ENCODE results near the gene DNAH11. TPM values are rescaled to one million over a fixed set of nuclear protein-coding genes. Genes with fewer than 3 reads are reported as not detected.

The DNAH11 gene
- total and polyA plus RNA-seq, 2 of the 8 experiments (the other 6 are each of a cell fraction or from before 2014, with no cell fraction given), result 1.8 to 4.9 TPM

DNA sequence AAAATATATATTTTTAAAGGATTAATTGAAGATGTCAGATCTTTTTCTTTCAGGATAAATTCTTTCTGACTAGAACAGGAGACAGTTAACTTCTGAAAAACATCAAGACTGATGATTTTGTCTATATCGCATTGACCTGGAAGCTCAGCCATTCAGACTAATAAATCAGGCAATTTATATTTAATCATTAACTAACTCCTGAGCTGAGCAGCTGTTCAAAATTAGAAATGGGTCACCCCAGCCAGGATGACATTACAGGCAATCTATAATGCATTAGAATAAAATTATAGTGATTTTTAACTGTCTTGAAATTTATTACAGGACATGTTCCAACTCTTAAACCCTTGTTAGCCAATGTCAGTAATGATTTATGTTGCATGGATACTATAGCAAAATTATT lies 263.0 kb downstream of the DNAH11 start:
- no peak overlapping the region for H3K27ac ChIP-seq (ENCODE audit: low read depth, low read length)
- no peak for FAIRE-seq

More for the DNA sequence above, 263.0 kb downstream of the DNAH11 start:
- H2BK120ac ChIP-seq (replicated peaks; ENCODE audit: low read depth, low read length), result no peak overlapping the region
- no peak overlapping the region for H3K23ac ChIP-seq (ENCODE audit: insufficient read length)
- no peaks in the 10 kb centered on the region for H3K9me3 ChIP-seq (ENCODE audit: insufficient read depth in 2 of 2, low read depth in 1 of 2, low read length in 1 of 2)
- H3K79me1 ChIP-seq (ENCODE audit: low read depth, low read length), result no peaks in the 10 kb centered on the region
- no peaks in the 10 kb centered on the region for H3K79me2 ChIP-seq (ENCODE audit: control insufficient read depth in 1 of 2, insufficient read depth in 2 of 2, low read length in 2 of 2)
- no peak overlapping the region for H2BK12ac ChIP-seq (ENCODE audit: low read depth, low read length)
- no peaks in the 10 kb centered on the region for H3K27me3 ChIP-seq (replicated peaks in 1 of 4; ENCODE audit: control insufficient read depth in 3 of 4, extremely low read depth in 1 of 4, insufficient read depth in 3 of 4, low read length in 3 of 4)
- H4K8ac ChIP-seq (ENCODE audit: extremely low read depth, insufficient read depth, low read length), result no peak overlapping the region
- H3K4me3 ChIP-seq (ENCODE audit: extremely low read depth in 1 of 4, insufficient read depth in 2 of 4, low read depth in 3 of 4, low read length in 4 of 4), result no peak overlapping the region
- CTCF ChIA-PET (ENCODE audit: partially characterized antibody), result no interaction called here
- DNase-seq (ENCODE audit: low read depth in 1 of 2, low spot score in 2 of 2), result no peak
- no peak overlapping the region for H2BK20ac ChIP-seq (ENCODE audit: low read length)
- H2AK5ac ChIP-seq (ENCODE audit: low read depth, low read length), result no peak overlapping the region
- TF ChIP-seq GTF2F1 (IDR thresholded peaks at IDR 0.05; ENCODE audit: borderline replicate concordance, low read depth, low read length), result no peak
- no peak for TF ChIP-seq CBX5 (IDR thresholded peaks at IDR 0.05; ENCODE audit: low read depth, low read length)
- TF ChIP-seq, protein P1, sequence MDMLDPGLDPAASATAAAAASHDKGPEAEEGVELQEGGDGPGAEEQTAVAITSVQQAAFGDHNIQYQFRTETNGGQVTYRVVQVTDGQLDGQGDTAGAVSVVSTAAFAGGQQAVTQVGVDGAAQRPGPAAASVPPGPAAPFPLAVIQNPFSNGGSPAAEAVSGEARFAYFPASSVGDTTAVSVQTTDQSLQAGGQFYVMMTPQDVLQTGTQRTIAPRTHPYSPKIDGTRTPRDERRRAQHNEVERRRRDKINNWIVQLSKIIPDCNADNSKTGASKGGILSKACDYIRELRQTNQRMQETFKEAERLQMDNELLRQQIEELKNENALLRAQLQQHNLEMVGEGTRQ (IDR thresholded peaks at IDR 0.05; ENCODE audit: low read length), result no peak
- TF ChIP-seq RNF2 (IDR thresholded peaks at IDR 0.05; ENCODE audit: borderline replicate concordance, low read depth, low read length, missing control alignments, poor library complexity, severe bottlenecking), result no peak
- TF ChIP-seq YY1 (IDR thresholded peaks at IDR 0.05; ENCODE audit: low read depth, low read length), result no peak
- no peak for TF ChIP-seq RFX5 (IDR thresholded peaks at IDR 0.05; ENCODE audit: borderline replicate concordance, low read depth, low read length)
- no peak for TF ChIP-seq SRF (IDR thresholded peaks at IDR 0.05; ENCODE audit: low read depth, low read length)
- TF ChIP-seq, protein P2, sequence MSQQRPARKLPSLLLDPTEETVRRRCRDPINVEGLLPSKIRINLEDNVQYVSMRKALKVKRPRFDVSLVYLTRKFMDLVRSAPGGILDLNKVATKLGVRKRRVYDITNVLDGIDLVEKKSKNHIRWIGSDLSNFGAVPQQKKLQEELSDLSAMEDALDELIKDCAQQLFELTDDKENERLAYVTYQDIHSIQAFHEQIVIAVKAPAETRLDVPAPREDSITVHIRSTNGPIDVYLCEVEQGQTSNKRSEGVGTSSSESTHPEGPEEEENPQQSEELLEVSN (IDR thresholded peaks at IDR 0.05), result no peak
- H2BK15ac ChIP-seq (ENCODE audit: low read length), result no peak overlapping the region
- no peak overlapping the region for H2AFZ ChIP-seq (ENCODE audit: low read length)
- H4K5ac ChIP-seq (ENCODE audit: insufficient read length, low read depth, low read length), result no peak overlapping the region
- no peak overlapping the region for H3K14ac ChIP-seq (ENCODE audit: insufficient read length)
- H4K91ac ChIP-seq (replicated peaks; ENCODE audit: insufficient read length, low read length), result no peak overlapping the region
- no peak overlapping the region for H3K4ac ChIP-seq (replicated peaks; ENCODE audit: insufficient read length, low read depth, low read length)
- no peak overlapping the region for H3K4me2 ChIP-seq (ENCODE audit: insufficient read depth in 1 of 2, low read depth in 2 of 2, low read length in 2 of 2)
- no peaks in the 10 kb centered on the region for H3K36me3 ChIP-seq (ENCODE audit: control insufficient read depth in 2 of 4, insufficient read depth in 4 of 4, low read length in 3 of 4)
- no peaks in the 10 kb centered on the region for H3K4me1 ChIP-seq (replicated peaks in 1 of 4; ENCODE audit: control insufficient read depth in 3 of 4, insufficient read depth in 4 of 4, low read length in 3 of 4)
- H2BK5ac ChIP-seq (ENCODE audit: low read depth, low read length), result no peak overlapping the region
- H4K20me1 ChIP-seq (replicated peaks in 1 of 2; ENCODE audit: control insufficient read depth in 1 of 2, insufficient read depth in 2 of 2, low read length in 2 of 2), result no peaks in the 10 kb centered on the region
- H3K56ac ChIP-seq (replicated peaks; ENCODE audit: insufficient read length, low read depth, low read length), result no peak overlapping the region
- WGBS, 2 experiments (ENCODE audit: extremely low coverage in 1 of 2, insufficient coverage in 1 of 2, insufficient read length in 1 of 2, insufficient replicate concordance in 2 of 2, low coverage in 1 of 2, low lambda C conversion rate in 2 of 2, missing lambda C conversion rate in 1 of 2), result 76% methylated on average over 1 of the region's 1 CpG; no CpG with 5 or more reads in 1 of the 2 experiments
- no peak overlapping the region for H3K9ac ChIP-seq (replicated peaks in 1 of 4; ENCODE audit: extremely low read depth in 1 of 4, low read depth in 3 of 4, low read length in 3 of 4)
- H3K18ac ChIP-seq (ENCODE audit: extremely low read depth, low read length), result no peak overlapping the region
- H3K23me2 ChIP-seq (ENCODE audit: low read depth, low read length), result no peaks in the 10 kb centered on the region
- POLR2A ChIA-PET (ENCODE audit: partially characterized antibody), result no interaction called here
